ENCODE measurements around the gene WDR1. TPM values are rescaled to one million over a fixed set of nuclear protein-coding genes. Genes with fewer than 3 reads are reported as not detected.

The WDR1 gene
- total RNA-seq, 2 experiments from 2014 or later, result 77.6 to 152 TPM

- Histone ChIP-seq H3K9me3 (ENCODE audit: low read length) (no peaks in the 10 kb centered on the region), H3K9me2 (ENCODE audit: insufficient read depth, low read length) (no peaks in the 10 kb centered on the region), H3K79me2 (ENCODE audit: insufficient read depth, low read depth, low read length) (no peaks in the 10 kb centered on the region), H4K20me1 (ENCODE audit: insufficient read depth, low read length) (0 out of 2 replicates have a peak, but pooled peaks cover 3% of the 10 kb centered on the region), H2AFZ (ENCODE audit: low read length) (no peak overlapping the region), H3K36me3 (ENCODE audit: insufficient read depth, low read length) (peaks cover 99% of the 10 kb centered on the region), H3K27ac (ENCODE audit: low read depth, low read length, poor library complexity, severe bottlenecking) (no peak overlapping the region), H3K4me1 (ENCODE audit: insufficient read depth, low read length, poor library complexity, severe bottlenecking) (no peaks in the 10 kb centered on the region), H3K4me3 (ENCODE audit: low read depth, low read length, poor library complexity, severe bottlenecking) (no peak overlapping the region), H3K4me2 (ENCODE audit: low read length) (no peak overlapping the region)
- no peak for DNase-seq (ENCODE audit: low spot score)
- TF ChIP-seq CTCF (conservative IDR thresholded peaks at IDR 0.05; ENCODE audit: low read length), result no peak
- no peak for TF ChIP-seq EZH2phosphoT487 (IDR thresholded peaks at IDR 0.05; ENCODE audit: borderline replicate concordance, low read depth, low read length)
- BruUV-seq (replicated peaks), result no TSS peak
- intact Hi-C loops (cut with micrococcal nuclease; ENCODE audit: unreplicated experiment), result no loop called here
- POLR2A ChIA-PET, result no interaction called here
- CTCF ChIA-PET (ENCODE audit: unreplicated experiment), result no interaction called here
Observed at GRCh38 chr4:10093271-10093621, 23.4 kb downstream of the WDR1 start.

GRCh38 chr4:10092481-10093270 lies 23.9 kb downstream of the WDR1 start:
- Histone ChIP-seq H3K4me2 (ENCODE audit: low read length) (no peak overlapping the region), H3K9me2 (ENCODE audit: insufficient read depth, low read length) (no peaks in the 10 kb centered on the region), H3K4me3 (ENCODE audit: low read depth, low read length, poor library complexity, severe bottlenecking) (no peak overlapping the region), H3K27ac (ENCODE audit: low read depth, low read length, poor library complexity, severe bottlenecking) (no peak overlapping the region), H3K79me2 (ENCODE audit: insufficient read depth, low read depth, low read length) (no peaks in the 10 kb centered on the region), H3K36me3 (ENCODE audit: insufficient read depth, low read length) (peaks cover 99% of the 10 kb centered on the region), H2AFZ (ENCODE audit: low read length) (no peak overlapping the region), H3K4me1 (ENCODE audit: insufficient read depth, low read length, poor library complexity, severe bottlenecking) (no peaks in the 10 kb centered on the region), H4K20me1 (ENCODE audit: insufficient read depth, low read length) (0 out of 2 replicates have a peak, but pooled peaks cover 3% of the 10 kb centered on the region), H3K9me3 (ENCODE audit: low read length) (no peaks in the 10 kb centered on the region)
- no TSS peak for BruUV-seq (replicated peaks)
- intact Hi-C loops (cut with micrococcal nuclease; ENCODE audit: unreplicated experiment), result no loop called here
- no peak for DNase-seq (ENCODE audit: low spot score)
- no peak for TF ChIP-seq CTCF (conservative IDR thresholded peaks at IDR 0.05; ENCODE audit: low read length)
- TF ChIP-seq EZH2phosphoT487 (IDR thresholded peaks at IDR 0.05; ENCODE audit: borderline replicate concordance, low read depth, low read length), result no peak
- ChIA-PET CTCF (ENCODE audit: unreplicated experiment) (no interaction called here), POLR2A (no interaction called here)

- no peak for TF ChIP-seq CTCF (conservative IDR thresholded peaks at IDR 0.05; ENCODE audit: low read length)
- TF ChIP-seq EZH2phosphoT487 (IDR thresholded peaks at IDR 0.05; ENCODE audit: borderline replicate concordance, low read depth, low read length), result no peak
- ChIA-PET POLR2A (no interaction called here), CTCF (ENCODE audit: unreplicated experiment) (no interaction called here)
- Histone ChIP-seq H3K4me2 (ENCODE audit: low read length) (no peak overlapping the region), H3K4me3 (ENCODE audit: low read depth, low read length, poor library complexity, severe bottlenecking) (no peak overlapping the region), H3K9me2 (ENCODE audit: insufficient read depth, low read length) (no peaks in the 10 kb centered on the region), H3K79me2 (ENCODE audit: insufficient read depth, low read depth, low read length) (no peaks in the 10 kb centered on the region), H2AFZ (ENCODE audit: low read length) (no peak overlapping the region), H3K27ac (ENCODE audit: low read depth, low read length, poor library complexity, severe bottlenecking) (no peak overlapping the region), H4K20me1 (ENCODE audit: insufficient read depth, low read length) (peaks cover 7% of the 10 kb centered on the region; the same call in 1 of the 2 replicates), H3K9me3 (ENCODE audit: low read length) (no peaks in the 10 kb centered on the region), H3K4me1 (ENCODE audit: insufficient read depth, low read length, poor library complexity, severe bottlenecking) (no peaks in the 10 kb centered on the region), H3K36me3 (ENCODE audit: insufficient read depth, low read length) (peaks cover 99% of the 10 kb centered on the region)
- intact Hi-C loops (cut with micrococcal nuclease; ENCODE audit: unreplicated experiment), result no loop called here
- no TSS peak for BruUV-seq (replicated peaks)
- no peak for DNase-seq (ENCODE audit: low spot score)
Observed at GRCh38 chr4:10091531-10092181, 24.9 kb downstream of the WDR1 start.
